H1 (cell line): ENCODE results near the gene GXYLT2. TPM values are rescaled to one million over a fixed set of nuclear protein-coding genes. Genes with fewer than 3 reads are reported as not detected.

Source experiments
- CTCF ChIA-PET: fragments of 300-600 bp; sonication (Branson Sonifier 250); formaldehyde crosslinking; loops from one replicate; lab custom pipeline; 2021; ENCODE audit not compliant: partially characterized antibody; lab: Charles Lee
- POLR2A ChIA-PET: fragments of 300-600 bp; sonication (Branson Sonifier 250); formaldehyde crosslinking; loops from one replicate; lab custom pipeline; 2021; ENCODE audit warnings: inconsistent platforms; ENCODE audit not compliant: partially characterized antibody; lab: Charles Lee
- DNase-seq, 2 experiments: peaks; one replicate each; pipeline versions ENCODE4 v3.0.0 to v3.0.0-alpha.2; 2010 to 2022; ENCODE audit warnings: low spot score in 2 of 2, low read depth in 1 of 2, mixed read lengths in 1 of 2
- FAIRE-seq: peaks from 2 replicates; lab custom pipeline; 2011; peaks lifted over from hg19 to GRCh38; lab: Jason Lieb, UNC
- H2AFZ ChIP-seq: 2 replicates; pipeline ENCODE4 v1.8.1; 2012; ENCODE audit warnings: low read length, inconsistent platforms
- H2AK5ac ChIP-seq: 2 replicates; pipeline ENCODE4 v1.6.1; 2013; ENCODE audit warnings: low read depth, low read length
- H2BK120ac ChIP-seq: replicated peaks from 2 replicates; pipeline ENCODE3; 2013; ENCODE audit warnings: low read depth, low read length, inconsistent platforms
- H2BK12ac ChIP-seq: 2 replicates; pipeline ENCODE4 v1.6.1; 2013; ENCODE audit warnings: low read depth, low read length
- H2BK15ac ChIP-seq: 2 replicates; pipeline ENCODE4 v1.6.1; 2013; ENCODE audit warnings: low read length
- H2BK20ac ChIP-seq: 2 replicates; pipeline ENCODE4 v1.6.1; 2013; ENCODE audit warnings: low read length
- H2BK5ac ChIP-seq: 2 replicates; pipeline ENCODE4 v1.6.1; 2013; ENCODE audit warnings: low read depth, low read length
- H3K14ac ChIP-seq: 2 replicates; pipeline ENCODE4 v1.6.1; 2013; ENCODE audit warnings: inconsistent platforms; ENCODE audit not compliant: insufficient read length
- H3K18ac ChIP-seq: 2 replicates; pipeline ENCODE4 v1.6.1; 2013; ENCODE audit warnings: low read length; ENCODE audit errors: extremely low read depth
- H3K23ac ChIP-seq: 2 replicates; pipeline ENCODE4 v1.6.1; 2013; ENCODE audit warnings: inconsistent platforms; ENCODE audit not compliant: insufficient read length
- H3K23me2 ChIP-seq: 2 replicates; pipeline ENCODE4 v1.6.1; 2013; ENCODE audit warnings: low read depth, low read length
- H3K27ac ChIP-seq: 2 replicates; pipeline ENCODE4 v1.6.1; 2011; ENCODE audit warnings: low read depth, low read length, inconsistent platforms
- H3K27me3 ChIP-seq, 4 experiments: replicated peaks in 1 of 4; 1 replicate in 1 of 4; 2 replicates in 3 of 4; pipeline versions ENCODE4 v1.6.1 to v1.8.1; 2011 to 2013; ENCODE audit warnings: low read length in 3 of 4, mild to moderate bottlenecking in 3 of 4, inconsistent platforms in 2 of 4, mixed read lengths in 2 of 4, moderate library complexity in 1 of 4; ENCODE audit not compliant: control insufficient read depth in 3 of 4, insufficient read depth in 3 of 4; ENCODE audit errors: extremely low read depth in 1 of 4
- H3K36me3 ChIP-seq, 4 experiments: 2 replicates each; pipeline versions ENCODE4 v1.6.1 to v1.8.1; 2011 to 2013; ENCODE audit warnings: mild to moderate bottlenecking in 4 of 4, low read length in 3 of 4, moderate library complexity in 2 of 4, control low read depth in 1 of 4, inconsistent platforms in 1 of 4; ENCODE audit not compliant: insufficient read depth in 4 of 4, control insufficient read depth in 2 of 4
- H3K4ac ChIP-seq: replicated peaks from 2 replicates; pipeline ENCODE3; 2013; ENCODE audit warnings: low read length, low read depth, mixed read lengths, inconsistent platforms; ENCODE audit not compliant: insufficient read length
- H3K4me1 ChIP-seq, 4 experiments: replicated peaks in 1 of 4; 1 replicate in 1 of 4; 2 replicates in 3 of 4; pipeline versions ENCODE4 v1.6.1 to v1.8.1; 2011 to 2013; ENCODE audit warnings: low read length in 3 of 4, inconsistent platforms in 2 of 4, mixed read lengths in 1 of 4; ENCODE audit not compliant: insufficient read depth in 4 of 4, control insufficient read depth in 3 of 4
- H3K4me2 ChIP-seq, 2 experiments: 2 replicates each; pipeline versions ENCODE4 v1.6.1 to v1.8.1; 2011 to 2013; ENCODE audit warnings: low read depth in 2 of 2, low read length in 2 of 2, control low read depth in 1 of 2, inconsistent platforms in 1 of 2, mild to moderate bottlenecking in 1 of 2; ENCODE audit not compliant: insufficient read depth in 1 of 2
- H3K4me3 ChIP-seq, 4 experiments: fragments of 200-600, 300-600 bp in 1 of 4; sonication (generic), shearing (Covaris generic), sonication (Bioruptor Twin) in 1 of 4; 2 replicates each; pipeline versions ENCODE4 v1.5.1 to v1.8.1; 2011 to 2016; ENCODE audit warnings: low read length in 4 of 4, low read depth in 3 of 4, control low read depth in 2 of 4, inconsistent platforms in 2 of 4, mild to moderate bottlenecking in 2 of 4, mixed read lengths in 1 of 4, moderate library complexity in 1 of 4; ENCODE audit not compliant: insufficient read depth in 2 of 4; ENCODE audit errors: extremely low read depth in 1 of 4
- H3K56ac ChIP-seq: replicated peaks from 2 replicates; pipeline ENCODE3; 2013; ENCODE audit warnings: low read depth, mild to moderate bottlenecking, mixed read lengths, low read length, inconsistent platforms; ENCODE audit not compliant: insufficient read length
- H3K79me1 ChIP-seq: 2 replicates; pipeline ENCODE4 v1.6.1; 2013; ENCODE audit warnings: low read depth, low read length, control low read depth
- H3K79me2 ChIP-seq, 2 experiments: 2 replicates each; pipeline versions ENCODE4 v1.6.1 to v1.8.1; 2012 to 2013; ENCODE audit warnings: low read length in 2 of 2, mild to moderate bottlenecking in 2 of 2, inconsistent platforms in 1 of 2; ENCODE audit not compliant: insufficient read depth in 2 of 2, control insufficient read depth in 1 of 2
- H3K9ac ChIP-seq, 4 experiments: replicated peaks in 1 of 4; 1 replicate in 1 of 4; 2 replicates in 3 of 4; pipeline versions ENCODE4 v1.6.1 to v1.8.1; 2011 to 2013; ENCODE audit warnings: low read depth in 3 of 4, low read length in 3 of 4, control low read depth in 2 of 4, mild to moderate bottlenecking in 2 of 4, moderate library complexity in 2 of 4, inconsistent platforms in 1 of 4; ENCODE audit errors: extremely low read depth in 1 of 4
- H3K9me3 ChIP-seq, 2 experiments: 2 replicates each; pipeline versions ENCODE4 v1.6.1 to v1.8.1; 2012 to 2013; ENCODE audit warnings: mild to moderate bottlenecking in 2 of 2, moderate library complexity in 2 of 2, control low read depth in 1 of 2, inconsistent platforms in 1 of 2, low read depth in 1 of 2, low read length in 1 of 2, mixed read lengths in 1 of 2; ENCODE audit not compliant: insufficient read depth in 2 of 2
- H4K20me1 ChIP-seq, 2 experiments: replicated peaks in 1 of 2; 2 replicates each; pipeline versions ENCODE3 to v1.8.1; 2011 to 2013; ENCODE audit warnings: inconsistent platforms in 2 of 2, low read length in 2 of 2, mild to moderate bottlenecking in 1 of 2; ENCODE audit not compliant: insufficient read depth in 2 of 2, control insufficient read depth in 1 of 2
- H4K5ac ChIP-seq: 2 replicates; pipeline ENCODE4 v1.6.1; 2013; ENCODE audit warnings: low read length, low read depth, mixed read lengths, inconsistent platforms; ENCODE audit not compliant: insufficient read length
- H4K8ac ChIP-seq: 2 replicates; pipeline ENCODE4 v1.8.0; 2013; ENCODE audit warnings: mild to moderate bottlenecking, moderate library complexity, low read length, inconsistent platforms; ENCODE audit not compliant: insufficient read depth; ENCODE audit errors: extremely low read depth
- H4K91ac ChIP-seq: replicated peaks from 2 replicates; pipeline ENCODE3; 2013; ENCODE audit warnings: low read length, mixed read lengths, inconsistent platforms; ENCODE audit not compliant: insufficient read length
- BACH1 ChIP-seq: IDR thresholded peaks from 2 replicates; pipeline ENCODE4 v1.6.1; 2012; ENCODE audit warnings: low read length, improper control_type of control experiment
- CBX5 ChIP-seq: fragments of 300-800, 300-1000 bp; sonication (generic); IDR thresholded peaks from 2 replicates; pipeline ENCODE4 v1.7.1; 2016; ENCODE audit warnings: antibody characterized with exemption, low read length, low read depth
- EP300 ChIP-seq, 2 experiments: IDR thresholded peaks; 1 replicate in 1 of 2; 2 replicates in 1 of 2; pipeline ENCODE4 v1.6.1; 2011 to 2012; ENCODE audit warnings: low read depth in 2 of 2, low read length in 2 of 2, mild to moderate bottlenecking in 2 of 2, borderline replicate concordance in 1 of 2, inconsistent platforms in 1 of 2, moderate library complexity in 1 of 2
- NANOG ChIP-seq: IDR thresholded peaks from 2 replicates; pipeline ENCODE4 v1.6.1; 2011; ENCODE audit warnings: low read length, low read depth, mild to moderate bottlenecking, inconsistent platforms; ENCODE audit not compliant: insufficient read depth, poor library complexity, severe bottlenecking
- RXRA ChIP-seq: IDR thresholded peaks from 2 replicates; pipeline ENCODE4 v1.6.1; 2011; ENCODE audit warnings: low read depth, mild to moderate bottlenecking, low read length, moderate library complexity; ENCODE audit not compliant: insufficient read depth
- TAF7 ChIP-seq: optimal IDR thresholded peaks from 2 replicates; pipeline ENCODE3; 2011; ENCODE audit warnings: low read depth, mild to moderate bottlenecking, inconsistent platforms, low read length, moderate library complexity, borderline replicate concordance
- TBP ChIP-seq: IDR thresholded peaks from 2 replicates; pipeline ENCODE4 v1.6.1; 2011; ENCODE audit warnings: low read depth, low read length, improper control_type of control experiment
- TCF12 ChIP-seq: IDR thresholded peaks from 2 replicates; pipeline ENCODE4 v1.6.1; 2011; ENCODE audit warnings: low read depth, mild to moderate bottlenecking, low read length
- WGBS, 2 experiments: shearing (Covaris generic) in 1 of 2; methylation state at CpG; one replicate each; pipeline versions ENCODE4 v1.1.6 to v1.1.7; 2013 to 2015; ENCODE audit warnings: low lambda C conversion rate in 2 of 2, mixed read lengths in 2 of 2, inconsistent platforms in 1 of 2, low coverage in 1 of 2, missing lambda C conversion rate in 1 of 2; ENCODE audit not compliant: insufficient replicate concordance in 2 of 2, insufficient coverage in 1 of 2, insufficient read length in 1 of 2; ENCODE audit errors: extremely low coverage in 1 of 2, missing lambda C conversion rate in 1 of 2; 5-methylcytosine and 5-hydroxymethylcytosine counted together
- polyA plus RNA-seq, 7 experiments: library from polyadenylated mRNA; depleted of rRNA in 3 of 7; stranded (reverse) in 5 of 7; unstranded in 2 of 7; fragments of >200 nt in 5 of 7; fragments of 200-250 nt in 2 of 7; gene quantifications; 1 replicate in 5 of 7; 2 replicates in 1 of 7; 4 replicates in 1 of 7; pipeline versions ENCODE4 v1.2.1 to v1.2.3, GENCODE V29; 2011 to 2013; ENCODE audit warnings: missing spikeins in 2 of 7, mixed read lengths in 2 of 7
- total RNA-seq: library from RNA; stranded (reverse); fragmentation: NEBNext Ultra II Directional; extraction: Animal tissue kit (Norgen Biotek cat#: 25700); gene quantifications from 2 replicates; pipeline ENCODE4 v1.2.1, GENCODE V29; 2021

GXYLT2 gene
- total and polyA plus RNA-seq, 2 of the 8 experiments (the other 6 are each of a cell fraction or from before 2014, with no cell fraction given), result 1.8 to 5.6 TPM

DNA sequence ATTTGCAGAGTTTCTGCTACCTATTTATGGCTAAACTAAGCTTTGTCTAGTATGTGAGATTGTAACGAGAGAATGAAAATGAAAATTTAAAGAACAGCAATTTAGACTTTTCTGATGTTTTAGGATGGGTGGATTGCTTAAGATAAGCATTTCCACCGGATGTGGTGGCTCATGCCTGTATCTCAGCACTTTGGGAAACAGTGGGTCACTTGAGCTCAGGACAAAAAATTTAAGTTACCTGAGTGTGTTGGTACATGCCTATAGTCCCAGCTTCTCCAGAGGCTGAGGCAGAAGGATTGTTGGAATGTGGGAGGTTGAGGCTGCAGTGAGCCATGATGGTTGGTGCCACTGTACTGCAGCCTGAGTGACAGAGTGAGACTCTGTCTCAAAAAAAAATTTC is 112.1 kb downstream of the GXYLT2 start:
- H2AK5ac ChIP-seq, result no peak overlapping the region
- no peaks in the 10 kb centered on the region for H3K27me3 ChIP-seq
- H3K23ac ChIP-seq, result no peak overlapping the region
- TF ChIP-seq TCF12 (no peak), EP300 (IDR thresholded peaks at IDR 0.05; ENCODE audit: borderline replicate concordance in 1 of 2, low read depth in 2 of 2, low read length in 2 of 2) (no peak), BACH1 (no peak), RXRA (no peak), TBP (no peak), NANOG (no peak), TAF7 (no peak), CBX5 (no peak)
- no peak overlapping the region for H2BK12ac ChIP-seq
- DNase-seq (no peak), FAIRE-seq (no peak)
- no peak overlapping the region for H4K91ac ChIP-seq
- no peak overlapping the region for H2AFZ ChIP-seq
- H3K56ac ChIP-seq, result no peak overlapping the region
- H2BK120ac ChIP-seq, result no peak overlapping the region
- no peak overlapping the region for H2BK15ac ChIP-seq
- peak overlapping the region in 1 of 4 experiments; percentile 8; a peak in 1 of 8 replicates for H3K4me3 ChIP-seq
- H3K27ac ChIP-seq, result no peak overlapping the region
- no peak overlapping the region for H3K9ac ChIP-seq
- no peak overlapping the region for H3K4ac ChIP-seq
- no peak overlapping the region for H2BK5ac ChIP-seq
- peaks cover 65 to 78% of the 10 kb centered on the region in 2 experiments for H3K79me2 ChIP-seq
- WGBS, 2 experiments, result 92 to 100% methylated on average over 1 to 2 of the region's 2 CpGs
- H3K18ac ChIP-seq, result no peak overlapping the region
- CTCF ChIA-PET, result interaction anchor here (0.8 to 3.5 kb wide), 5 partner anchors 10 to 49 kb away, joined by 3 to 13 read pairs (median 4); no protein-coding TSS in a partner anchor
- peaks cover 6 to 49% (median 12%) of the 10 kb centered on the region in 4 experiments; a peak in 5 of 8 replicates for H3K36me3 ChIP-seq
- peak overlapping the region; percentile 25 to 87; a peak in 2 of 4 replicates for H3K4me2 ChIP-seq
- POLR2A ChIA-PET, result interaction anchor here (0.5 to 3.0 kb wide), 5 partner anchors 8 to 343 kb away, joined by 3 to 23 read pairs (median 6); no protein-coding TSS in a partner anchor
- no peaks in the 10 kb centered on the region for H3K79me1 ChIP-seq
- H3K9me3 ChIP-seq, result no peaks in the 10 kb centered on the region
- H2BK20ac ChIP-seq, result no peak overlapping the region
- H4K20me1 ChIP-seq, result peaks cover 22 to 27% of the 10 kb centered on the region in 2 experiments
- no peak overlapping the region for H4K8ac ChIP-seq
- peaks cover 4% of the 10 kb centered on the region; the same call in 1 of the 2 replicates for H3K23me2 ChIP-seq
- no peak overlapping the region for H3K14ac ChIP-seq
- H4K5ac ChIP-seq, result no peak overlapping the region
- H3K4me1 ChIP-seq, result peaks cover 0 to 6% (median 2%) of the 10 kb centered on the region in 4 experiments; a peak in 5 of 7 replicates
